ENCODE data around the gene SERTAD1.
"Not testable (repeated sequence)": the region's sequence is repeated elsewhere in the genome, so short reads cannot be mapped to it uniquely, and the experiment has no call there.

The SERTAD1 gene

DNA sequence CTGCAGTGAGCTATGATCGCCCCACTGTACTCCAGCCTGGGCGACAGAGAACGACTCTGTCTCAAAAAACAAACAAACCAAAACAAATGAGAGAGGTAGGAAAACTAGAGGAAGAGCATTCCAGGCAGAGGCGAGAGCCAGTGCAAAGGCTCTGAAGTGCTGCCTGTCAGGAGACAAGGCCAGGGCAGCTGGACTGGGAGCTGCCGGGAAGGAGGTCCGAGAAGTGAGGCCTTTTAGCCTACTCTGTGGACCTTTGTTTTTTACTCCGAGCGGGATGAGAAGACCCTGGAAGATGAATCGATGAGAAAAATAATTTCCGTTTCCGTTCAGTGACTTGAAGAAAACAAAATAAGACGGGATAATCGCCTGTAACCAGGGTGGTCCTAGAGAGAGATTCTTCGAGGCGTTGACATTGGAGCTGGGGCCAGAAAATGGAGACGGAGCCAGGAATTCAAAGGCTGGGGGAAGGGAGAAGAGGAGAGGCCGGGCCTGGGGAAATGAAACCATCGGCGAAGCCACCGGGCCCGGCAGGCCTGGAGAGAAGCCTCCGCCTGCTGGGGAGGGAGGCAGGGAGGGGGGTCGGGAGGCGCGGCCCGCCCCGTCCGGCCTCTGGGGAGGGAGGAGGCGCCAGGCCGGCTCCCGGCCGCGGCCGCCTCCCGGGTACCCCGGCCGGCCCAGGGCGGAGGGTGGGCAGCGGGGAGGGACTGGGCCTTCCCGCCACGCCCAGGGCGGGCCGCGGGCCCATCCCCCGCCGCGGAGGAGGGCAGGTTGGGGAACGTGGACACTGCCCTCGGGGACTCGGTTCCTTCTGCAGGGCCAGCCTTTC lies 7.8 kb upstream of the SERTAD1 start:
- Histone ChIP-seq H3K36me3 (ENCODE audit: low read length) (no peaks in the 10 kb centered on the region), H3K4me3 (ENCODE audit: insufficient read depth, low read length, poor library complexity, severe bottlenecking) (no peak overlapping the region), H3K27ac (ENCODE audit: low read depth, low read length) (no peak overlapping the region), H3K4me2 (ENCODE audit: low read depth, low read length, poor library complexity, severe bottlenecking) (peak overlapping the region; percentile 40), H4K20me1 (ENCODE audit: low read depth, low read length) (no peaks in the 10 kb centered on the region), H2AFZ (ENCODE audit: low read depth, low read length, severe bottlenecking) (peak overlapping the region; percentile 16), H3K9me2 (replicated peaks; ENCODE audit: insufficient read depth, low read length) (no peaks in the 10 kb centered on the region), H3K79me2 (ENCODE audit: insufficient read depth, low read length) (no peaks in the 10 kb centered on the region), H3K9ac (ENCODE audit: low read length) (no peak overlapping the region), H3K9me3 (ENCODE audit: insufficient read depth, low read length) (no peaks in the 10 kb centered on the region), H3F3A (ENCODE audit: insufficient read depth) (no peaks in the 10 kb centered on the region; the same call in 1 of the 2 replicates), H3K27me3 (ENCODE audit: low read length) (no peaks in the 10 kb centered on the region)
- TF ChIP-seq EZH2phosphoT487 (conservative IDR thresholded peaks at IDR 0.05; ENCODE audit: low read length): no peak
- TF ChIP-seq, protein P1, sequence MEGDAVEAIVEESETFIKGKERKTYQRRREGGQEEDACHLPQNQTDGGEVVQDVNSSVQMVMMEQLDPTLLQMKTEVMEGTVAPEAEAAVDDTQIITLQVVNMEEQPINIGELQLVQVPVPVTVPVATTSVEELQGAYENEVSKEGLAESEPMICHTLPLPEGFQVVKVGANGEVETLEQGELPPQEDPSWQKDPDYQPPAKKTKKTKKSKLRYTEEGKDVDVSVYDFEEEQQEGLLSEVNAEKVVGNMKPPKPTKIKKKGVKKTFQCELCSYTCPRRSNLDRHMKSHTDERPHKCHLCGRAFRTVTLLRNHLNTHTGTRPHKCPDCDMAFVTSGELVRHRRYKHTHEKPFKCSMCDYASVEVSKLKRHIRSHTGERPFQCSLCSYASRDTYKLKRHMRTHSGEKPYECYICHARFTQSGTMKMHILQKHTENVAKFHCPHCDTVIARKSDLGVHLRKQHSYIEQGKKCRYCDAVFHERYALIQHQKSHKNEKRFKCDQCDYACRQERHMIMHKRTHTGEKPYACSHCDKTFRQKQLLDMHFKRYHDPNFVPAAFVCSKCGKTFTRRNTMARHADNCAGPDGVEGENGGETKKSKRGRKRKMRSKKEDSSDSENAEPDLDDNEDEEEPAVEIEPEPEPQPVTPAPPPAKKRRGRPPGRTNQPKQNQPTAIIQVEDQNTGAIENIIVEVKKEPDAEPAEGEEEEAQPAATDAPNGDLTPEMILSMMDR (IDR thresholded peaks at IDR 0.05; ENCODE audit: insufficient read depth, low read length, poor library complexity, severe bottlenecking): no peak

DNA sequence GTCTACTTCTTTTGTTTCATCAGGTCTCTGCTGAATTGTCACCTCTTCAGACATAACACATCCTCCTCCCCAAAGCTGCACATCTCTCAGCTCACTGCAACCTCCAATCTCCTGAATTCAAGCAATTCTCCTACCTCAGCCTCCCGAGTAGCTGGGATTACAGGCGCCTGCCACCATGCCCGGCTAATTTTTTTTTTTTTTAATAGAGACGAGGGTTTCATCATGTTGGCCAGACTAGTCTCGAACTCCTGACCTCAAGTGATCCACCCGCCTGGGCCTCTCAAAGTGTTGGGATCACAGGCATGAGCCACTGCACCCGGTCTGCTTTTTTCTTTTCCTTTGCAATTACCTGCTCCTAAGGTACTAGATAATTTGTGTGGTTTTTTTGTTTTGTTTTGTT lies 7.0 kb upstream of the SERTAD1 start:
- not testable (repeated sequence) for H3K4me3 ChIP-seq (ENCODE audit: insufficient read depth, low read length, poor library complexity, severe bottlenecking); H3K27ac ChIP-seq (ENCODE audit: low read depth, low read length); H3K36me3 ChIP-seq (ENCODE audit: low read length); H3K9ac ChIP-seq (ENCODE audit: low read length); H3K27me3 ChIP-seq (ENCODE audit: low read length); H4K20me1 ChIP-seq (ENCODE audit: low read depth, low read length); H3F3A ChIP-seq (ENCODE audit: insufficient read depth); H3K9me2 ChIP-seq (replicated peaks; ENCODE audit: insufficient read depth, low read length); H3K79me2 ChIP-seq (ENCODE audit: insufficient read depth, low read length); H3K9me3 ChIP-seq (ENCODE audit: insufficient read depth, low read length); H3K4me2 ChIP-seq (ENCODE audit: low read depth, low read length, poor library complexity, severe bottlenecking); H2AFZ ChIP-seq (ENCODE audit: low read depth, low read length, severe bottlenecking)

DNA sequence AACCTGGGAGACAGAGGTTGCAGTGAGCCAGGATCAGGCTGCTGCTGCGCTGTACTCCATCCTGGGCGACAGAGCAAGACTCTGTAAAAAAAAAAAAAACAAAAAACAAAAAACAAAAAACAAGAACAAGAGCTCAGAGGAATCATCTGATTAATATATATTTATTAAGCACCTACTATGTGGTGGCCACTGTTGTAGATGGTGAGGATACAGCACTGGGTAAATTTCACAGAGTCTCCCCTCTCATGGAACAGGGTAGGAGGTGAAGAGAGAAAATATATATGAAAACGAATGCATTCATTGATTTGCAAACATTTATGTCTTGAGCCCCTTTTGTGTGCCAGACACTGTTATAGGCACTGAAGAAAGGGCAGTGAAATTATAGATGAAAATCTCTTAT lies 5.9 kb upstream of the SERTAD1 start:
- no peaks in the 10 kb centered on the region for H3K9me3 ChIP-seq (ENCODE audit: insufficient read depth, low read length)
- no peaks in the 10 kb centered on the region for H3K36me3 ChIP-seq (ENCODE audit: low read length)
- H3K27me3 ChIP-seq (ENCODE audit: low read length): no peaks in the 10 kb centered on the region
- no peak overlapping the region for H3K27ac ChIP-seq (ENCODE audit: low read depth, low read length)
- H3K9me2 ChIP-seq (replicated peaks; ENCODE audit: insufficient read depth, low read length): no peaks in the 10 kb centered on the region
- H3K4me3 ChIP-seq (ENCODE audit: insufficient read depth, low read length, poor library complexity, severe bottlenecking): no peak overlapping the region
- no peak overlapping the region for H3K4me2 ChIP-seq (ENCODE audit: low read depth, low read length, poor library complexity, severe bottlenecking)
- no peak overlapping the region for H3K9ac ChIP-seq (ENCODE audit: low read length)
- H2AFZ ChIP-seq (ENCODE audit: low read depth, low read length, severe bottlenecking): no peak overlapping the region
- H3K79me2 ChIP-seq (ENCODE audit: insufficient read depth, low read length): no peaks in the 10 kb centered on the region
- no peaks in the 10 kb centered on the region; the same call in 1 of the 2 replicates for H3F3A ChIP-seq (ENCODE audit: insufficient read depth)
- no peaks in the 10 kb centered on the region for H4K20me1 ChIP-seq (ENCODE audit: low read depth, low read length)
- no peak for TF ChIP-seq EZH2phosphoT487 (conservative IDR thresholded peaks at IDR 0.05; ENCODE audit: low read length)
- TF ChIP-seq, protein P1 (IDR thresholded peaks at IDR 0.05; ENCODE audit: insufficient read depth, low read length, poor library complexity, severe bottlenecking): no peak

DNA sequence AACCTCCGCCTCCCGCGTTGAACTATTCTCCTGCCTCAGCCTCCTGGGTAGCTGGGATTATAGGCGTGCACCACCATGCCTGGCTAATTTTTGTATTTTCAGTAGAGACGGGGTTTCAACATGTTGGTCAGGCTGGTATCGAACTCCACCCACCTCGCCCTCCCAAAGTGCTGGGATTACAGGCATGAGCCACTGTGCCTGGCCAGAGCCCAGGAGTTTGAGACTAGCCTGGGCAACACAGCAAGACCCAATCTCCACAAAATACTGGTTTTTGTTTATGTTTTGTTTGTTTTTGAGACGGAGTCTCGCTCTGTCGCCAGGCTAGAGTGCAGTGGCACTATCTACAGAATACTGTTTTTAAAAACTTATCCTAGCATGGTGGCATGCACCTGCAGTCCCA lies 4.5 kb upstream of the SERTAD1 start:
- H3K27me3 ChIP-seq (ENCODE audit: low read length); H3K9me3 ChIP-seq (ENCODE audit: insufficient read depth, low read length); H3K4me3 ChIP-seq (ENCODE audit: insufficient read depth, low read length, poor library complexity, severe bottlenecking); H3K9ac ChIP-seq (ENCODE audit: low read length); H2AFZ ChIP-seq (ENCODE audit: low read depth, low read length, severe bottlenecking); H3F3A ChIP-seq (ENCODE audit: insufficient read depth); H3K36me3 ChIP-seq (ENCODE audit: low read length); H3K9me2 ChIP-seq (replicated peaks; ENCODE audit: insufficient read depth, low read length); H4K20me1 ChIP-seq (ENCODE audit: low read depth, low read length); H3K79me2 ChIP-seq (ENCODE audit: insufficient read depth, low read length); H3K27ac ChIP-seq (ENCODE audit: low read depth, low read length); H3K4me2 ChIP-seq (ENCODE audit: low read depth, low read length, poor library complexity, severe bottlenecking): not testable (repeated sequence)

DNA sequence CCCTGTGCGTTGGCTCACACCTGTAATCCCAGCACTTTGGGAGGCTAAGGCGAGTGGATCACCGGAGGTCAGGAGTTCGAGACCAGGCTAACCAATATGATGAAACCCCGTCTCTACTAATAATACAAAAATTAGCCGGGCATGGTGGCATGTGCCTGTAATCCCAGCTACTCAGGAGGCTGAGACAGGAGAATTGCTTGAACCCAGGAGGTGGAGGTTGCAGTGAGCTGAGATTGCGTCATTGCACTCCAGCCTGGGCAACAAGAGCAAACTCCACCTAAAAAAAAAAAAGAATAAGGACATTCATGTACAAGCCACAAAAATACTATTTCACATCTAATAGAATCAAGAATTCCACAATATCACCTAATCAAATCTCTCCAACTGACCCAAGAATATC lies 2.4 kb upstream of the SERTAD1 start:
- not testable (repeated sequence) for H3K9me3 ChIP-seq (ENCODE audit: insufficient read depth, low read length); H3K27ac ChIP-seq (ENCODE audit: low read depth, low read length); H2AFZ ChIP-seq (ENCODE audit: low read depth, low read length, severe bottlenecking); H3K79me2 ChIP-seq (ENCODE audit: insufficient read depth, low read length); H4K20me1 ChIP-seq (ENCODE audit: low read depth, low read length); H3K27me3 ChIP-seq (ENCODE audit: low read length); H3K9me2 ChIP-seq (replicated peaks; ENCODE audit: insufficient read depth, low read length); H3K4me3 ChIP-seq (ENCODE audit: insufficient read depth, low read length, poor library complexity, severe bottlenecking); H3F3A ChIP-seq (ENCODE audit: insufficient read depth); H3K9ac ChIP-seq (ENCODE audit: low read length); H3K4me2 ChIP-seq (ENCODE audit: low read depth, low read length, poor library complexity, severe bottlenecking); H3K36me3 ChIP-seq (ENCODE audit: low read length)

Data from SU-DHL-6 (cell line).